Mesothelial cell of epicardium (in vitro differentiated cells): Measurements from ENCODE around the gene SLC35C1. TPM values are rescaled to one million over a fixed set of nuclear protein-coding genes. Genes with fewer than 3 reads are reported as not detected.

Source experiments
- DNase-seq, 2 experiments: peaks; one replicate each; pipeline ENCODE4 v3.0.0; 2021; ENCODE audit warnings: low spot score in 2 of 2; ENCODE audit not compliant: unreplicated experiment in 2 of 2
- H3K27ac Mint-ChIP-seq: 2 replicates; pipeline ENCODE4 v1.8.0; 2021; ENCODE audit warnings: mixed read lengths
- H3K27me3 Mint-ChIP-seq: 2 replicates; pipeline ENCODE4 v1.8.0; 2021; ENCODE audit warnings: low read depth, mixed read lengths
- H3K36me3 Mint-ChIP-seq: 2 replicates; pipeline ENCODE4 v1.8.0; 2021; ENCODE audit warnings: mixed read lengths
- H3K4me1 Mint-ChIP-seq: 2 replicates; pipeline ENCODE4 v1.8.0; 2021; ENCODE audit warnings: mixed read lengths
- H3K4me3 Mint-ChIP-seq: 2 replicates; pipeline ENCODE4 v1.8.0; 2021; ENCODE audit warnings: mild to moderate bottlenecking, moderate library complexity, mixed read lengths
- H3K9me3 Mint-ChIP-seq: 2 replicates; pipeline ENCODE4 v1.8.0; 2021; ENCODE audit warnings: mixed read lengths
- total RNA-seq: library from RNA; stranded (reverse); gene quantifications from 3 replicates; pipeline ENCODE4 v1.2.1, GENCODE V29; 2021
- TF ChIP-seq, protein P1 (sequence below): fragments of 200-600 bp; sonication (generic); IDR thresholded peaks from one replicate; pipeline ENCODE4 v1.5.0; 2021; ENCODE audit warnings: antibody characterized with exemption; ENCODE audit not compliant: unreplicated experiment

Gene SLC35C1
- total RNA-seq, 1 donor from 2014 or later: 14.5 TPM

DNA sequence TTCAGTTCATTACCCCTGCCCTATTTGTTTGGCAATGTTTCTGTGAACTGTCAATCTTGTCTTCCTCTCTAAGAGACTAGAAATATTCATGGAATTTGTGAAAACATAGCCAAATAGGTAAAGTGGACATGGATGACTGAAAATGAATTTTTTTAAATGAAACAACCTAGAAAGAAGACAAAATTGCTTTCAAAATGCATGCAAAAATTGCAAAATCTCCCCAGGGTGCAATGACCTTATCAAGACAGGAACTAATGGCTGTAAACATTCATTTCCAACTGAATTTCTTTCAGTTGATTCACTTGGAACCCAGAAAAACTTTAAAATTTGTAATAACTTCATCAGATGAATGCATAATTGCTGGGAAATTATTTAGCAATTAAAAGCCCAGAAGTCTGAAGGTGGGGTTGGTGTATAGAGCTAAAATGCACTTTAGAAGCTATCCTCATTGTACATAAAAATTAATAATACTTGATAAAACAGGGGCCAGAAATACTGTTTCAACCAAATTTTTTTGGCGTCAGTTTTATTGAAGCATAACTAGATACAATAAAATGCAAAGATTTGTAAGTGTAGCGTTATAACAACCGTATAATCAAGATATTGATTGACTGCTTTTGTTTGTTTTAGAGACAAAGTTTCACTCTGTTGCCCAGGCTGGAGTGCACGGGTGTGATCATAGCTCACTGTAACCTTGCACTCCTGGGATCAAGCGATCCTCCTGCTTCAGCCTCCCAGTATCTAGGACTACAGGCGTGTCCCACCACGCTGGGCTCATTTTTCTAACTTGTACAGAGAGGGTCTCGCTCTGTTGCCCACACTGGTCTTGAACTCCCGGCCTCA lies 27.6 kb upstream of the SLC35C1 start:
- Mint-ChIP-seq H3K36me3 (no peaks in the 10 kb centered on the region), H3K4me1 (peaks cover 3% of the 10 kb centered on the region), H3K9me3 (no peaks in the 10 kb centered on the region), H3K27ac (no peak overlapping the region), H3K4me3 (no peak overlapping the region), H3K27me3 (peaks cover 21% of the 10 kb centered on the region)
- TF ChIP-seq, protein P1, sequence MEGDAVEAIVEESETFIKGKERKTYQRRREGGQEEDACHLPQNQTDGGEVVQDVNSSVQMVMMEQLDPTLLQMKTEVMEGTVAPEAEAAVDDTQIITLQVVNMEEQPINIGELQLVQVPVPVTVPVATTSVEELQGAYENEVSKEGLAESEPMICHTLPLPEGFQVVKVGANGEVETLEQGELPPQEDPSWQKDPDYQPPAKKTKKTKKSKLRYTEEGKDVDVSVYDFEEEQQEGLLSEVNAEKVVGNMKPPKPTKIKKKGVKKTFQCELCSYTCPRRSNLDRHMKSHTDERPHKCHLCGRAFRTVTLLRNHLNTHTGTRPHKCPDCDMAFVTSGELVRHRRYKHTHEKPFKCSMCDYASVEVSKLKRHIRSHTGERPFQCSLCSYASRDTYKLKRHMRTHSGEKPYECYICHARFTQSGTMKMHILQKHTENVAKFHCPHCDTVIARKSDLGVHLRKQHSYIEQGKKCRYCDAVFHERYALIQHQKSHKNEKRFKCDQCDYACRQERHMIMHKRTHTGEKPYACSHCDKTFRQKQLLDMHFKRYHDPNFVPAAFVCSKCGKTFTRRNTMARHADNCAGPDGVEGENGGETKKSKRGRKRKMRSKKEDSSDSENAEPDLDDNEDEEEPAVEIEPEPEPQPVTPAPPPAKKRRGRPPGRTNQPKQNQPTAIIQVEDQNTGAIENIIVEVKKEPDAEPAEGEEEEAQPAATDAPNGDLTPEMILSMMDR: no peak
- DNase-seq: no peak

DNA sequence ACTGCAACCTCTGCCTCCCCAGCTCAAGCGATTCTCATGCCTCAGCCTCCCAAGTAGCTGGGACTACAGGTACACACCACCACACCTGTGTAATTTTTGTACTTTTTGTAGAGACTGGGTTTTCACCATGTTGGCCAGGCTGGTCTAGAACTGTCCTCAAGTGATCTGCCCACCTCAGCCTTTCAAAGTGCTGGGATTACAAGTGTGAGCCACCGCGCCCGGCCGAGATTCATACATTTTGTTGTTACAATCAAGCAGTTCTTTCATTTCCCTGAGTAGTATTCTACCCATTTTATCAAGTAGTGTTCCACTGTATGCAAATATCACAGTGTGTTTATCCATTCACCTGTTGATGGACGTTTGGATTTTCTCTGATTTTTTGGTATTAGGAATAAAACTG lies 26.6 kb upstream of the SLC35C1 start:
- Mint-ChIP-seq H3K36me3 (no peaks in the 10 kb centered on the region), H3K4me1 (peaks cover 3% of the 10 kb centered on the region), H3K27ac (no peak overlapping the region), H3K27me3 (peaks cover 24% of the 10 kb centered on the region), H3K4me3 (no peak overlapping the region), H3K9me3 (no peaks in the 10 kb centered on the region)
- DNase-seq: no peak
- TF ChIP-seq, protein P1: no peak

DNA sequence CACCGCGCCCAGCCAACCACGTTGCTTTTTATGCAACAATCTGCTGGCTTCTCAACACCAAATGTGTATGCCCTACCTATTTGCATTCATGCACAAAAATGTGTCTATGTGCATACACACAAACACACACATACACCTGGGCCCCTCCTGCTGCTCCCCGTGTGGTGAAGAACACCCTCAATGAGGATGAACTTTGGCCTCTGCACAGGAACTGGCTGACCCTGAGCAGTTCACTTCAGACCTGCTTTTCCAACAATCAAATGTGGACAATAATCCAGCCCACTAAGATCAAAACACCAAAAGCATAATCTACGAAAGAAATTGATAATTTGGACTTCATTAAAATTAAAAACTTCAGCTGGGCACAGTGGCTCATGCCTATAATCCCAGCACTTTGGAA lies 25.3 kb upstream of the SLC35C1 start:
- H3K27ac Mint-ChIP-seq: no peak overlapping the region
- H3K4me1 Mint-ChIP-seq: peaks cover 3% of the 10 kb centered on the region
- H3K4me3 Mint-ChIP-seq: no peak overlapping the region
- no peaks in the 10 kb centered on the region for H3K36me3 Mint-ChIP-seq
- TF ChIP-seq, protein P1: no peak
- DNase-seq: no peak
- H3K9me3 Mint-ChIP-seq: no peaks in the 10 kb centered on the region
- peaks cover 24% of the 10 kb centered on the region for H3K27me3 Mint-ChIP-seq

DNA sequence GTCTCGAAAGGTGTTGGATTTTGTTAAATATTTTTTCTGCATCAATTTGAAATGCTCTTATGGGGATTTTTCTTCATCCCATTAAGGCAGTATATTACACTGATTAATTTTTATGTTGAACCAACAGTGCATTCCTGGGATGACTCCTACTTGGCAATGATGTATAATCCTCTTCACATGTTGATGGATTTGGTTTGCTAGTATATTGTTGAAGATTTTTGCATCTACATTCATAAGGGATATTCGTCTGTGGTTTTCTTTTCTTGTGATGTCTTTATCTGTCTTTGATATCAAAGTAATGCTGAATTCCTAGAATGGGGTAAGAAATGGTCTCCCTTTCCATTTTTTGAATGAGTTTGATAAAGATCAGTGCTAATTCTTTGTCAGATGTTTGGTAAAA lies 18.7 kb upstream of the SLC35C1 start:
- H3K9me3 Mint-ChIP-seq: peaks cover 19% of the 10 kb centered on the region
- no peak for DNase-seq
- no peak overlapping the region for H3K4me3 Mint-ChIP-seq
- no peaks in the 10 kb centered on the region for H3K4me1 Mint-ChIP-seq
- TF ChIP-seq, protein P1: no peak
- no peak overlapping the region for H3K27ac Mint-ChIP-seq
- peaks cover 32% of the 10 kb centered on the region for H3K27me3 Mint-ChIP-seq
- H3K36me3 Mint-ChIP-seq: no peaks in the 10 kb centered on the region

DNA sequence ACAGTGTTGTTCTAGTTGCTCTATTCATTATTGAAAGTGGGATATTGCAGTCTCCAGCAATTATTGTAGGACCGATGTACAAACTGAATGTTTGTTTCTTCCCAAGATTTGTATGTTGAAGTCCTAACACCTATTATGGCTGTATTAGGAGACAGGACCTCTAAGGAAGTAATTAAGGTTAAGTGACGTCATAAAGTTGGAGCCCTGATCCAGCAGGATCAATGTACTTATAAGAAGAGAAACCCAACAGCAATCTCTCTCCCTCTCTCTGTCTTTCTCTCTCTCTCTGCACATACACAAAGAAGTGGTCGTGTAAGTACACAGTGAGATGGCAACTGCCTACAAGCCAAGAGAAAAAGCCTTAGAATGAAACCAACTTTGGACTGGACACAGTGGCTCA lies 16.1 kb upstream of the SLC35C1 start:
- TF ChIP-seq, protein P1: no peak
- Mint-ChIP-seq H3K9me3 (peaks cover 19% of the 10 kb centered on the region), H3K27ac (no peak overlapping the region), H3K27me3 (peaks cover 37% of the 10 kb centered on the region), H3K4me1 (no peaks in the 10 kb centered on the region), H3K4me3 (no peak overlapping the region), H3K36me3 (no peaks in the 10 kb centered on the region)
- DNase-seq: no peak
